OCI-LY7 (cell line): ENCODE measurements around the gene CST9. TPM values are rescaled to one million over a fixed set of nuclear protein-coding genes. Genes with fewer than 3 reads are reported as not detected.

Source experiments
- BruUV-seq: library from RNA; stranded (reverse); fragments of 400-500 nt; replicated peaks from 2 replicates; lab custom pipeline; 2021; lab: Mats Ljungman, UMichigan
- CTCF ChIA-PET: fragments of 300-600 bp; sonication (Branson Sonifier 250); formaldehyde crosslinking; loops from one replicate; lab custom pipeline; 2022; ENCODE audit warnings: antibody characterized with exemption; ENCODE audit not compliant: unreplicated experiment; lab: Charles Lee
- POLR2A ChIA-PET: fragments of 300-600 bp; sonication (Branson Sonifier 250); formaldehyde crosslinking; loops from one replicate; lab custom pipeline; 2022; ENCODE audit warnings: antibody characterized with exemption; lab: Charles Lee
- DNase-seq: peaks from one replicate; pipeline ENCODE4 v3.0.0-alpha.2; 2015; ENCODE audit warnings: low spot score
- H2AFZ ChIP-seq: fragments of 200-600 bp; sonication (generic), shearing (Covaris generic); 2 replicates; pipeline ENCODE4 v1.6.1; 2014; ENCODE audit warnings: mild to moderate bottlenecking, antibody characterized with exemption, low read length, moderate library complexity
- H3K27ac ChIP-seq: fragments of 200-600 bp; sonication (generic); 2 replicates; pipeline ENCODE4 v1.5.1; 2014; ENCODE audit warnings: mixed run types, low read depth, mild to moderate bottlenecking, moderate library complexity, low read length, inconsistent platforms; ENCODE audit not compliant: poor library complexity, severe bottlenecking
- H3K36me3 ChIP-seq: fragments of 200-600 bp; sonication (generic); 2 replicates; pipeline ENCODE4 v1.6.1; 2014; ENCODE audit warnings: mild to moderate bottlenecking, antibody characterized with exemption, low read length, moderate library complexity, mixed read lengths; ENCODE audit not compliant: insufficient read depth
- H3K4me1 ChIP-seq: fragments of 200-600 bp; sonication (generic); 2 replicates; pipeline ENCODE4 v1.5.1; 2014; ENCODE audit warnings: mild to moderate bottlenecking, low read length; ENCODE audit not compliant: insufficient read depth, poor library complexity, severe bottlenecking
- H3K4me2 ChIP-seq: fragments of 200-600 bp; sonication (generic); 2 replicates; pipeline ENCODE4 v1.6.1; 2014; ENCODE audit warnings: mild to moderate bottlenecking, low read length
- H3K4me3 ChIP-seq: fragments of 200-600 bp; sonication (generic); 2 replicates; pipeline ENCODE4 v1.5.1; 2014; ENCODE audit warnings: mild to moderate bottlenecking, low read depth, low read length; ENCODE audit not compliant: poor library complexity, severe bottlenecking
- H3K79me2 ChIP-seq: fragments of 200-600 bp; sonication (generic); 2 replicates; pipeline ENCODE4 v1.6.1; 2016; ENCODE audit warnings: low read depth, mild to moderate bottlenecking, low read length, moderate library complexity, mixed read lengths; ENCODE audit not compliant: insufficient read depth
- H3K9me2 ChIP-seq: fragments of 200-600 bp; sonication (generic); 2 replicates; pipeline ENCODE4 v1.6.1; 2016; ENCODE audit warnings: mild to moderate bottlenecking, low read length, mixed read lengths; ENCODE audit not compliant: insufficient read depth
- H3K9me3 ChIP-seq: fragments of 200-600 bp; sonication (generic); 2 replicates; pipeline ENCODE4 v1.6.1; 2014; ENCODE audit warnings: mild to moderate bottlenecking, mixed run types, low read length, mixed read lengths
- H4K20me1 ChIP-seq: fragments of 200-600 bp; sonication (generic); 2 replicates; pipeline ENCODE4 v1.6.1; 2014; ENCODE audit warnings: mild to moderate bottlenecking, antibody characterized with exemption, low read length, moderate library complexity, mixed read lengths; ENCODE audit not compliant: insufficient read depth
- EZH2phosphoT487 ChIP-seq: fragments of 200-600 bp; sonication (generic); IDR thresholded peaks from 2 replicates; pipeline ENCODE4 v1.6.1; 2018; ENCODE audit warnings: low read depth, borderline replicate concordance, mild to moderate bottlenecking, mixed run types, antibody characterized with exemption, low read length, moderate library complexity, mixed read lengths
- intact Hi-C: fragments of 100-400 bp; cut with micrococcal nuclease; formaldehyde crosslinking; loops from one replicate; pipeline ENCODE4 v1.10.0; 2022; ENCODE audit not compliant: unreplicated experiment
- total RNA-seq, 2 experiments: library from RNA; depleted of rRNA in 1 of 2; stranded (reverse); fragments of >200 nt in 1 of 2; shearing (Covaris generic) in 1 of 2; gene quantifications; 2 replicates each; pipeline ENCODE4 v1.2.3, GENCODE V29; 2014 to 2022
- TF ChIP-seq, protein P1 (sequence below): fragments of 200-600 bp; sonication (generic); conservative IDR thresholded peaks from 2 replicates; pipeline ENCODE4 v1.5.1; 2014; ENCODE audit warnings: mild to moderate bottlenecking, antibody characterized with exemption, low read length, moderate library complexity, mixed read lengths

The CST9 gene
- total RNA-seq, 2 experiments from 2014 or later: not detected

DNA sequence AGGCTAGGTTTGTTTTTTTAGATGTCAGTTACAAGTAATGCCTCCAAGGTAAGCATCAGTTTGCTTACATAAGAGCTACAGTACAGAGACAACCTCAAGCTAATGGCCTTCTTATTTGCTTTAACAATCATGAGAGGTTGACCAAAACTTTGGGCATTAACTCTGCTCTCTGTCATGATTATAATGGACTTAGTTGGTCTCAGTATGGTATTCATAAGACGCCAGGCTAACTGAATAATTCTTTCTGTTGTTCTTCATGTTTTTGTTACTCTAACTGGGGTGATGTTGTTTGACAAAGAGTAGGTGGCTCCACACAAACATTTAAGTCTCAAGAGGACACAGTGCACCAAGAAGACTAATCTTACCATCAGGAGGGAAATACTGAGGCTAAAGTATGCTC is 9.8 kb downstream of the CST9 start:
- TF ChIP-seq EZH2phosphoT487: no peak
- TF ChIP-seq, protein P1, sequence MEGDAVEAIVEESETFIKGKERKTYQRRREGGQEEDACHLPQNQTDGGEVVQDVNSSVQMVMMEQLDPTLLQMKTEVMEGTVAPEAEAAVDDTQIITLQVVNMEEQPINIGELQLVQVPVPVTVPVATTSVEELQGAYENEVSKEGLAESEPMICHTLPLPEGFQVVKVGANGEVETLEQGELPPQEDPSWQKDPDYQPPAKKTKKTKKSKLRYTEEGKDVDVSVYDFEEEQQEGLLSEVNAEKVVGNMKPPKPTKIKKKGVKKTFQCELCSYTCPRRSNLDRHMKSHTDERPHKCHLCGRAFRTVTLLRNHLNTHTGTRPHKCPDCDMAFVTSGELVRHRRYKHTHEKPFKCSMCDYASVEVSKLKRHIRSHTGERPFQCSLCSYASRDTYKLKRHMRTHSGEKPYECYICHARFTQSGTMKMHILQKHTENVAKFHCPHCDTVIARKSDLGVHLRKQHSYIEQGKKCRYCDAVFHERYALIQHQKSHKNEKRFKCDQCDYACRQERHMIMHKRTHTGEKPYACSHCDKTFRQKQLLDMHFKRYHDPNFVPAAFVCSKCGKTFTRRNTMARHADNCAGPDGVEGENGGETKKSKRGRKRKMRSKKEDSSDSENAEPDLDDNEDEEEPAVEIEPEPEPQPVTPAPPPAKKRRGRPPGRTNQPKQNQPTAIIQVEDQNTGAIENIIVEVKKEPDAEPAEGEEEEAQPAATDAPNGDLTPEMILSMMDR: no peak
- no TSS peak for BruUV-seq
- no peak for DNase-seq
- Histone ChIP-seq H3K9me2 (no peaks in the 10 kb centered on the region), H3K36me3 (no peaks in the 10 kb centered on the region), H2AFZ (no peak overlapping the region), H3K27ac (no peak overlapping the region), H3K4me3 (no peak overlapping the region), H3K79me2 (no peaks in the 10 kb centered on the region), H3K4me2 (no peak overlapping the region), H4K20me1 (no peaks in the 10 kb centered on the region), H3K9me3 (no peaks in the 10 kb centered on the region), H3K4me1 (no peaks in the 10 kb centered on the region)
- intact Hi-C loops: no loop called here
- ChIA-PET POLR2A (no interaction called here), CTCF (no interaction called here)

DNA sequence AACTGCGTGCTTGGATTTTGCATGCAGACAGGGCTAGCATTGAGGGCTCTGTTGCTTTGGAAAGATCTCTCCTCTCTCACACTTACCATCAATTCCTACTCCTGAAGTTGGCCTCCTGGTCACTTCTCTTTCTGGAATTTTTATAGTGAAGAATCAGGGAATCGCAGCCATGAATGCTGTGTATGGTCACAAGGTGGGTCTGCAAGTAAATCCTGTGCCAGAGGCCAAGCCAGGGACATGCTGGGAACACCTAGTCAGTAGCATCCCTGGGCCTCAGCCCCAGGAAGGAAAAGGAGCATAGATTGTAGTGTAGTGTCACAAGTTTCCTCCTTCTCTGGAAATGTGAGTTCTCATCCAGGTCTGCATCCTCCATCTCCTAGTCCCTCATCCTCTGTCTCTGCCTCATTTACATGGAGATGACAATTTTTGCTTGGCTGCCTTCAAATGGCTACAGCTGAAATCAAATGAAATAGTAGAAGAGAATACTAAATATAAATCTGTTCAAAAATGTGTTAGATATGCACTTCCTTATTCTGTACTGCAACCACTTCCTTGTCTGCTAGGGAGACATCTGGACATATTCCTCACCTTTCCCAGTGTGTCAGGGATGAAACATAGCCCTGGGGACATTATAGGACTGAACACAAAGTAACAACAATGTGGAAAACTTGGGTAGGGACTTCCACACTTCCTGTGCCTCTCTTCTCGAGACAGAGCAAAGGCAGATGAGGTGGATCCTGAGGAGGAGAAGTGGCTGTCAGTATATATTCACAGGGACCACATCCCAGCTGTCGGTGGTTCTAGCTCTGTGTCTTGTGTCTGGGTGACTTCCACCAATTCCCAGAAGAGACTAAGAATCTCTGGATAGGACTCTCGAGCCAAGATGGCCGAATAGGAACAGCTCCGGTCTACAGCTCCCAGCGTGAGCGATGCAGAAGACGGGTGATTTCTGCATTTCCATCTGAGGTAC is 17.0 kb downstream of the CST9 start:
- H3K4me1 ChIP-seq: no peaks in the 10 kb centered on the region
- no peaks in the 10 kb centered on the region for H3K79me2 ChIP-seq
- TF ChIP-seq, protein P1: no peak
- BruUV-seq: no TSS peak
- no peak overlapping the region for H3K4me2 ChIP-seq
- intact Hi-C loops: no loop called here
- no peak overlapping the region for H3K4me3 ChIP-seq
- no peaks in the 10 kb centered on the region for H3K9me2 ChIP-seq
- CTCF ChIA-PET: no interaction called here
- no peaks in the 10 kb centered on the region for H4K20me1 ChIP-seq
- H2AFZ ChIP-seq: no peak overlapping the region
- no peak overlapping the region for H3K27ac ChIP-seq
- H3K36me3 ChIP-seq: no peaks in the 10 kb centered on the region
- no peaks in the 10 kb centered on the region for H3K9me3 ChIP-seq
- POLR2A ChIA-PET: no interaction called here
- DNase-seq: no peak

DNA sequence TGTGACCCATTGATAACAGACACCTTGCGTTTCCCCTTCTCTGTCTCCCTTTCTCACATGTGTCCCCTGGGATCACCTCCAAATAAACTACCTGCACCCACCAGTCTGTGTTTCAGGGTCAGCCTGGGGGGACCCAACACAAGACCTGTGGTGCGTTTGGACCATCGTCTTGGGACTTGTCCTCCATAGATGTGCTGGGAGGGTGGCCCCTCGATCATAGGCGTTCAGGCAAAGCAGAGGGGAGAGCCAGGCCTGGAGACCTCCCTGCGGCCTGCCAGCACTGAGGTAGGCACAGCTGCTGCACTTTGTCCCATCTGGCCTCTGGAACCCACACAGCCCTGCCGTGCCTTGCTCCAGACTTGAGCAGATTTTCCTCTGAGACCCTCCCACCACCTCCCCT is 18.1 kb downstream of the CST9 start:
- Histone ChIP-seq H3K79me2 (no peaks in the 10 kb centered on the region), H3K9me3 (no peaks in the 10 kb centered on the region), H4K20me1 (no peaks in the 10 kb centered on the region), H3K9me2 (no peaks in the 10 kb centered on the region), H2AFZ (no peak overlapping the region), H3K4me2 (no peak overlapping the region), H3K27ac (no peak overlapping the region), H3K4me1 (no peaks in the 10 kb centered on the region), H3K4me3 (no peak overlapping the region), H3K36me3 (no peaks in the 10 kb centered on the region)
- BruUV-seq: no TSS peak
- POLR2A ChIA-PET: no interaction called here
- intact Hi-C loops: no loop called here
- TF ChIP-seq EZH2phosphoT487: no peak
- TF ChIP-seq, protein P1: no peak
- DNase-seq: no peak
- CTCF ChIA-PET: no interaction called here
